Lung (tissue), 12 donors: ENCODE data around the gene AUH. TPM values are rescaled to one million over a fixed set of nuclear protein-coding genes. Genes with fewer than 3 reads are reported as not detected.

Experiments
- ATAC-seq: fragments of 200-7000 bp; cut with Tn5 transposase; one replicate; pipeline ENCODE4 v1.9.1; 2020; ENCODE audit warnings: moderate number of reproducible peaks; ENCODE audit not compliant: insufficient read depth, low FRiP score
- DNase-seq, 3 donors: peaks; one replicate each; pipeline ENCODE4 v3.0.0-alpha.2; 2013 to 2017
- H3K27ac ChIP-seq, 2 donors: one replicate each; pipeline ENCODE4 v1.5.1; 2013; ENCODE audit warnings: mild to moderate bottlenecking in 2 of 2, moderate library complexity in 2 of 2, control low read depth in 1 of 2, inconsistent platforms in 1 of 2, low read depth in 1 of 2, low read length in 1 of 2
- H3K27me3 ChIP-seq, 3 donors: one replicate each; pipeline ENCODE4 v1.5.1; 2013; ENCODE audit warnings: low read length in 2 of 3; ENCODE audit not compliant: control insufficient read depth in 3 of 3, insufficient read depth in 3 of 3
- H3K36me3 ChIP-seq, 4 donors: one replicate each; pipeline ENCODE4 v1.5.1; 2013; ENCODE audit warnings: low read length in 4 of 4, mild to moderate bottlenecking in 1 of 4, moderate library complexity in 1 of 4; ENCODE audit not compliant: control insufficient read depth in 4 of 4, insufficient read depth in 4 of 4
- H3K4me1 ChIP-seq, 5 donors: one replicate each; pipeline ENCODE4 v1.5.1; 2013; ENCODE audit warnings: low read length in 5 of 5, mild to moderate bottlenecking in 2 of 5, moderate library complexity in 1 of 5; ENCODE audit not compliant: control insufficient read depth in 5 of 5, insufficient read depth in 5 of 5
- H3K4me3 ChIP-seq: one replicate; pipeline ENCODE4 v1.5.1; 2013; ENCODE audit warnings: mild to moderate bottlenecking, control low read depth, moderate library complexity
- H3K9ac ChIP-seq, 2 donors: one replicate each; pipeline ENCODE4 v1.5.1; 2013; ENCODE audit warnings: low read length in 2 of 2, control low read depth in 1 of 2; ENCODE audit not compliant: insufficient read depth in 1 of 2
- H3K9me3 ChIP-seq, 4 donors: one replicate each; pipeline ENCODE4 v1.5.1; 2013; ENCODE audit warnings: low read length in 3 of 4, mild to moderate bottlenecking in 1 of 4, moderate library complexity in 1 of 4; ENCODE audit not compliant: control insufficient read depth in 4 of 4, insufficient read depth in 3 of 4
- WGBS, 2 donors: extraction: QIAGEN DNeasy Blood & Tissue Kit; methylation state at CpG; one replicate each; pipeline ENCODE4 v1.1.7; 2013; 5-methylcytosine and 5-hydroxymethylcytosine counted together
- polyA plus RNA-seq, 2 donors: library from polyadenylated mRNA; stranded (reverse); fragments of 200-250 nt; gene quantifications; one replicate each; pipeline ENCODE4 v1.2.1, GENCODE V29; 2013
- total RNA-seq, 2 donors: library from RNA; depleted of rRNA in 1 of 2; stranded (reverse); fragments of >200 nt in 1 of 2; gene quantifications; one replicate each; pipeline ENCODE4 v1.2.1, GENCODE V29; 2014 to 2021
- TF ChIP-seq, protein P1 (sequence below): IDR thresholded peaks from 2 replicates; pipeline ENCODE4 v1.5.1; 2012; ENCODE audit warnings: mild to moderate bottlenecking; ENCODE audit errors: control extremely low read depth, extremely low read depth
- donor health status: control.
- donor health status: control.
- donor health status: Bipolar disorder and iron deficiency.
- donor health status: healthy.
- donor health status: DM: yes; HTN: yes; CAD: no.

Gene AUH
- total and polyA plus RNA-seq, 4 donors: 10.5 to 76.8 (median 16.2) TPM

DNA sequence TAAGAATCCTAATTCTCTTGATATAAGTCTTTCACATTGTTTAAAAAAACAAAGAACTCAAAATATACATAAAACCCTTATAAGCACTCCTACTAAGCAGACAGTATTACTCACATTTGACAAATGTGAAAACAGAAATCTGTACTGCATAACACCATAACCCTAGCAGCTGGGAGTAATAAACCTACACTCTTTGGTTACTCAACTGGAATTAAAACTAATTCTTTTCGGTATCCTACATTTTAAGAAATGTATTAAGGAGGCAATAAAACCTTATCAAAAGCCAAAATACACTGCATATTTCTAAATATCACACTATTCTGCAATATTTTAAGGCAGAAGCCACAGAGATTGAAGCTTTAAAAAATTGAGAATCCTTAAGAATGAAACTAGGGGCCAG is 6.8 kb downstream of the AUH start:
- no peak for ATAC-seq
- H3K9me3 ChIP-seq: no peaks in the 10 kb centered on the region

DNA sequence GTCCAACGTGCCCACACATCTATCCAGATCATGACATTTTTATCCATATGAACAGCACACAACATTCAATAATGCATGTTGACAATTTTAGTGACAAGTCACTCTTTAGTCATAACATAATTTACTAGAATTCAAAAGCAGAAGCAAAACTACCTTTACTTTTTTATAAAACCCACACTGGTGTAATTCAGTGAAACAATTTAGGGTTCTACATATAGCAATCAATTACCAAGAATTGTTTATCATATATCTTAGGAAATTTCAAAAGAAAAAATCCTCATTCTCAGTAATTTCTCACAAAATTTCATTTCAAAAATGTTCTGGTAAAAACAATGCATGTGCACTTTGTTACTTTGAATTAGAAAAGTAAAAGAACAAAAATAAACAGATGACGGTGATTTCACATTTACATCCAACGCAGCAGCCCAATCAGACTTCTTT is 12.6 kb downstream of the AUH start:
- Histone ChIP-seq H3K9me3 (no peaks in the 10 kb centered on the region), H3K36me3 (peaks cover 5 to 11% (median 8%) of the 10 kb centered on the region in 4 donors), H3K27ac (no peak overlapping the region), H3K4me3 (no peak overlapping the region), H3K4me1 (peaks cover 0 to 3% (median 0%) of the 10 kb centered on the region in 5 donors), H3K27me3 (no peaks in the 10 kb centered on the region), H3K9ac (no peak overlapping the region)
- ATAC-seq: no peak
- WGBS, 2 donors: 93% methylated on average over 3 of the region's 3 CpGs
- TF ChIP-seq, protein P1, sequence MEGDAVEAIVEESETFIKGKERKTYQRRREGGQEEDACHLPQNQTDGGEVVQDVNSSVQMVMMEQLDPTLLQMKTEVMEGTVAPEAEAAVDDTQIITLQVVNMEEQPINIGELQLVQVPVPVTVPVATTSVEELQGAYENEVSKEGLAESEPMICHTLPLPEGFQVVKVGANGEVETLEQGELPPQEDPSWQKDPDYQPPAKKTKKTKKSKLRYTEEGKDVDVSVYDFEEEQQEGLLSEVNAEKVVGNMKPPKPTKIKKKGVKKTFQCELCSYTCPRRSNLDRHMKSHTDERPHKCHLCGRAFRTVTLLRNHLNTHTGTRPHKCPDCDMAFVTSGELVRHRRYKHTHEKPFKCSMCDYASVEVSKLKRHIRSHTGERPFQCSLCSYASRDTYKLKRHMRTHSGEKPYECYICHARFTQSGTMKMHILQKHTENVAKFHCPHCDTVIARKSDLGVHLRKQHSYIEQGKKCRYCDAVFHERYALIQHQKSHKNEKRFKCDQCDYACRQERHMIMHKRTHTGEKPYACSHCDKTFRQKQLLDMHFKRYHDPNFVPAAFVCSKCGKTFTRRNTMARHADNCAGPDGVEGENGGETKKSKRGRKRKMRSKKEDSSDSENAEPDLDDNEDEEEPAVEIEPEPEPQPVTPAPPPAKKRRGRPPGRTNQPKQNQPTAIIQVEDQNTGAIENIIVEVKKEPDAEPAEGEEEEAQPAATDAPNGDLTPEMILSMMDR: no peak
- DNase-seq: no peak

More for the DNA sequence above, 6.8 kb downstream of the AUH start:
- Histone ChIP-seq H3K36me3 (peaks cover under 1 to 21% (median 7%) of the 10 kb centered on the region in 4 donors), H3K4me3 (no peak overlapping the region), H3K27me3 (no peaks in the 10 kb centered on the region), H3K4me1 (peaks cover 0 to 14% (median 11%) of the 10 kb centered on the region in 5 donors), H3K9ac (no peak overlapping the region), H3K27ac (no peak overlapping the region)
- TF ChIP-seq, protein P1: no peak
- peak in 2 of 3 donors; percentile 33 to 81 for DNase-seq
- whole genome bisulfite sequencing, 2 donors: 80 to 85% methylated on average over 1 of the region's 1 CpG

DNA sequence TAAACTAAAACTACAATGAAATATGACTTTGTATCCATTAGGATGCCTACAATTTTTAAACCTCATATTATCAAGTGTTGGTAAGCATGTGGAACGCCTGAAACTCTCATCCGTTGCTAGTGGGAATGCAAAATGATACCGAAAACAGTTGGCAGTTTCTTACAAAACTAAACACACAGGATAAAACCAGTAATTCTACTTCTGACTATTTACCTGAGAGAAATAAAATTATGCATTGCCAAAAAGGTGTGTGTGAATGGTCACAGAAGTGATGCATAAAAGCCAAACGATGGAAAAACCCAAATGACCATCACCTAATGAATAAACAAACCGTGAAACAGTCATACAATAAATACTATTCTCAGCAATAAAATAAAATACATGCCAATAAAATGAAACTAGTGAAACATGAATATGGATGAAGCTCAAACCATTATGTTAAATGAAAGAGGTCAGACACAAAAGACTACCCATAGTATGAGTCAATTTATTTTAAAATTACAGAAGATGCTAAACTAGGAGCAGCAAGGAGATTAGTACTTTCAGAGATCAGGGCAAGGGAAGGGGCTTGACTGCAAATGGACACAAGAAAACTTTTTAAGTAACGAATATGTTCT is 13.4 kb downstream of the AUH start:
- no peak for ATAC-seq
- H3K4me3 ChIP-seq: no peak overlapping the region
- WGBS, 2 donors: 78 to 86% methylated on average over 6 of the region's 6 CpGs
- H3K9me3 ChIP-seq: no peaks in the 10 kb centered on the region
- peaks cover 0 to 3% (median 0%) of the 10 kb centered on the region in 5 donors for H3K4me1 ChIP-seq
- peaks cover 5 to 11% (median 7%) of the 10 kb centered on the region in 4 donors for H3K36me3 ChIP-seq
- H3K9ac ChIP-seq: no peak overlapping the region
- no peaks in the 10 kb centered on the region for H3K27me3 ChIP-seq
- no peak for DNase-seq
- H3K27ac ChIP-seq: no peak overlapping the region
- TF ChIP-seq, protein P1: no peak
